Osteoblast (primary cell): ENCODE results near the gene SLC1A1. TPM values are rescaled to one million over a fixed set of nuclear protein-coding genes. Genes with fewer than 3 reads are reported as not detected.
A peak's percentile ranks its signal among the peaks of the same experiment; 100 is the strongest.

Experiments
- DNase-seq: peaks from one replicate; pipeline ENCODE4 v3.0.0; 2011; ENCODE audit warnings: low spot score, mixed read lengths; ENCODE audit not compliant: insufficient read length; ENCODE audit errors: missing footprints
- H2AFZ ChIP-seq: 2 replicates; pipeline ENCODE4 v1.6.0; 2011; ENCODE audit warnings: mild to moderate bottlenecking, low read length
- H3K27ac ChIP-seq: 2 replicates; pipeline ENCODE4 v1.5.1; 2011; ENCODE audit warnings: mild to moderate bottlenecking, low read depth, low read length, moderate library complexity
- H3K27me3 ChIP-seq: 2 replicates; pipeline ENCODE4 v1.6.0; 2012; ENCODE audit warnings: mild to moderate bottlenecking, control low read depth, inconsistent platforms, low read length, moderate library complexity; ENCODE audit not compliant: insufficient read depth
- H3K36me3 ChIP-seq: 2 replicates; pipeline ENCODE4 v1.5.1; 2011; ENCODE audit warnings: mild to moderate bottlenecking, low read length, control low read depth, moderate library complexity; ENCODE audit not compliant: insufficient read depth
- H3K4me1 ChIP-seq: 2 replicates; pipeline ENCODE4 v1.5.1; 2011; ENCODE audit warnings: mild to moderate bottlenecking, low read length, control low read depth, moderate library complexity; ENCODE audit not compliant: insufficient read depth
- H3K4me2 ChIP-seq: 2 replicates; pipeline ENCODE4 v1.6.0; 2011; ENCODE audit warnings: mild to moderate bottlenecking, low read length; ENCODE audit not compliant: insufficient read depth
- H3K4me3 ChIP-seq: fragments of 200-600 bp; sonication (generic); 3 replicates; pipeline ENCODE4 v1.5.1; 2012; ENCODE audit warnings: mild to moderate bottlenecking, low read length, inconsistent platforms; ENCODE audit not compliant: insufficient read depth
- H3K79me2 ChIP-seq: 2 replicates; pipeline ENCODE4 v1.6.0; 2012; ENCODE audit warnings: mild to moderate bottlenecking, low read length, control low read depth, inconsistent platforms; ENCODE audit not compliant: insufficient read depth
- H3K9me3 ChIP-seq: 2 replicates; pipeline ENCODE4 v1.5.1; 2011; ENCODE audit warnings: low read depth, low read length, control low read depth
- H4K20me1 ChIP-seq: 2 replicates; pipeline ENCODE4 v1.6.0; 2012; ENCODE audit warnings: mild to moderate bottlenecking, low read length, control low read depth; ENCODE audit not compliant: insufficient read depth
- total RNA-seq: library from RNA; depleted of rRNA; stranded (reverse); fragments of >200 nt; gene quantifications from 2 replicates; pipeline ENCODE4 v1.2.3, GENCODE V29; 2012
- TF ChIP-seq, protein P1 (sequence below): IDR thresholded peaks from 2 replicates; pipeline ENCODE4 v1.5.1; 2011; ENCODE audit warnings: mild to moderate bottlenecking, low read depth, low read length, moderate library complexity; ENCODE audit errors: extremely low read depth

SLC1A1 gene
- total RNA-seq, 1 donor: 25.7 TPM

DNA sequence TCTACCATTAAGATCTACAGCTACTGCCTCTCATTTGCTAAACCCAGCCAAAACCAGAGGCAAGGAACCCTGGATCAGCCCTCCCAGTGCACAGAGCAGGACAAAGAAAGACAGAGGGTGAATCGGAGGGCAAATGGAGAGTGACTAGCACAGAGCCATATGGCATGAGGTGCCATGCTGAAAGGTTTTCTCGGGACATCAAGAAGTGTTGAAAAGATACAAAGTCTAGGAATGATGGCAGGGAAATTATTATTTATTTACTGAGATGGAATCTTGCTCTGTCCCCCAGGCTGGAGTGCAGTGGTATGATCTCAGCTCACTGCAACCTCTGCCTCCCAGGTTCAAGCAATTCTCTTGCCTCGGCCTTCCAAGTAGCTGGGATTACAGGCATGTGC is 19.3 kb downstream of the SLC1A1 start:
- no peaks in the 10 kb centered on the region for H3K27me3 ChIP-seq
- TF ChIP-seq, protein P1, sequence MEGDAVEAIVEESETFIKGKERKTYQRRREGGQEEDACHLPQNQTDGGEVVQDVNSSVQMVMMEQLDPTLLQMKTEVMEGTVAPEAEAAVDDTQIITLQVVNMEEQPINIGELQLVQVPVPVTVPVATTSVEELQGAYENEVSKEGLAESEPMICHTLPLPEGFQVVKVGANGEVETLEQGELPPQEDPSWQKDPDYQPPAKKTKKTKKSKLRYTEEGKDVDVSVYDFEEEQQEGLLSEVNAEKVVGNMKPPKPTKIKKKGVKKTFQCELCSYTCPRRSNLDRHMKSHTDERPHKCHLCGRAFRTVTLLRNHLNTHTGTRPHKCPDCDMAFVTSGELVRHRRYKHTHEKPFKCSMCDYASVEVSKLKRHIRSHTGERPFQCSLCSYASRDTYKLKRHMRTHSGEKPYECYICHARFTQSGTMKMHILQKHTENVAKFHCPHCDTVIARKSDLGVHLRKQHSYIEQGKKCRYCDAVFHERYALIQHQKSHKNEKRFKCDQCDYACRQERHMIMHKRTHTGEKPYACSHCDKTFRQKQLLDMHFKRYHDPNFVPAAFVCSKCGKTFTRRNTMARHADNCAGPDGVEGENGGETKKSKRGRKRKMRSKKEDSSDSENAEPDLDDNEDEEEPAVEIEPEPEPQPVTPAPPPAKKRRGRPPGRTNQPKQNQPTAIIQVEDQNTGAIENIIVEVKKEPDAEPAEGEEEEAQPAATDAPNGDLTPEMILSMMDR: no peak
- no peaks in the 10 kb centered on the region for H3K79me2 ChIP-seq
- no peak for DNase-seq
- no peaks in the 10 kb centered on the region for H3K9me3 ChIP-seq
- H3K36me3 ChIP-seq: no peaks in the 10 kb centered on the region
- peak overlapping the region; percentile 55 for H2AFZ ChIP-seq
- no peak overlapping the region for H3K4me2 ChIP-seq
- H4K20me1 ChIP-seq: peaks cover 5% of the 10 kb centered on the region
- peak overlapping the region; percentile 92 for H3K27ac ChIP-seq
- no peak overlapping the region for H3K4me3 ChIP-seq
- H3K4me1 ChIP-seq: peaks cover 41% of the 10 kb centered on the region

DNA sequence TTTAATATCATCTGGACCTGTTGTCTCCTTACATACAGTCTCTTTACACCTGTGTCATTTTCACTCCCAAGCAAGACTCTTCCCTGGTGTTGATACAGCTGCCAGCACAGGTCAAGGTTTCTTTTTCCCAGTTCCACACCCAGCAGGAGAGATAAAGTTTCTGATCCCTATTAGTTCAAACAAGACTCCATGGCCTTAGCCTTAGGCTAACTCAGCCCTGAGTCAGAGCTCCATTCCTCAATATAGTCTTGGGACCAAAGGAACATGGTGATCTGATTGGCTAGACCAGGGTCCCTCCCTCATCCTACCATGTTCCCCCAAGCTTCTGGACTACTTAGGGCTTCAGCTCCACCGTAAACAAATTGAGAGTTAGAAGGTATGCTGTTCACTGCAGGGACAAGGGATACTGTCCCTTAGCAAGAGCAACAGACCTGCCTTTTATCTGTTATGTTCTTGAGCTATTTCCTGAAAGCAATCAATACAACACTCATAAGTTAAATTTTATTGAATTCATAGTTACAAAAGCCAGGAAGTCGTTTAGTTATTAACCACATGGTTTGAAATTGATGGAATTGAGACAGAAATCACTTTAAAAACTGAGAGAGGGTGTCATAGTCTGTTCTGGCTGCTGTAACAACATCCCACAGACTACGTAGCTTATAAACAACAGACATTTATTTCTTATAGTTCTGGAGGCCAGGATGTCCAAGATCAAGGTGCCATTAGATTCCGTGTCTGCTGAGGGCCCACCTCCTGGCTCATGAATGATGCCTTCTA is 20.5 kb downstream of the SLC1A1 start:
- H3K4me1 ChIP-seq: peaks cover 41% of the 10 kb centered on the region
- no peaks in the 10 kb centered on the region for H3K79me2 ChIP-seq

DNA sequence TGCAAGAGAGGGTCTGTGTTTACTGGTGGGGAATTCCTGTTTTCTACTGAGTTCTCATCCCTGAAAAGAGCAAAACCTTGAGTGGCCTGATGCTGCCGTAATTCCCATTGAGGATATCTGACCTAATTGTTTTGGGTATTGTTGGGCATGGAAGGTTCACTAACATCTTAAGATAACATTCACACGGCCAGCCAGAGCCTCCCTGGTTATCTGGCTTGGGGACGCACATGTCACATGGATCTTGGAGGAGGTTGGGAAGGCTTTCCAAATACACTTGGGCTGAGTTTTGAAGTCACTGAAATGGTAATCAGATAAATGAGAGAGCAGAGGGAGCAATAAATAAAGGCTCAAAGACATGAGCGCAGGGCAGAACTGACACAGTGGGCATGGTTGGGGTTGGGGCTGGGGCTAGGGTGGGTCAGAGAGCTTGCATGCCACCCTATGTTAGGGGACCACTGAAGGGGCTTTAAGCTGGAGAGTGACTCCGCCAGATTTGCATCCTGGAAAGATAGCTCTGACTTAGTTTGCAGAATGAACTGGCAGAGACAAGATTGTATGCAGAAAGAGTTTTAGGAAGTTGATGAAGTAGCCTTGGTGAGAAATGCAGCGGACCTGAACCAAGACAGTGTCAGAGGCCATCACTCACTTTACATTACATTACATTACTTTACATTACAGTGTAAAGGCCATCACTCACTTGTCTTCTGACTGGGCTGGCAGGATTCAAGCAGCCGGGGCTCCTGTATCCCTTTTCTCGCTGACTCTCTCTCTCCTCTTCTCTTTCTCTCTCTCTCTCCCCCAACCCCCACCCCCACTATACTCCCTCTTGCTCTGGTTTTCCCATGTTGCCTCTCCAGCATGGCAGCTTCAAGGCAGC is 24.2 kb downstream of the SLC1A1 start:
- no peak overlapping the region for H3K27ac ChIP-seq
- no peak overlapping the region for H3K4me3 ChIP-seq
- H3K9me3 ChIP-seq: no peaks in the 10 kb centered on the region
- H4K20me1 ChIP-seq: no peaks in the 10 kb centered on the region
- TF ChIP-seq, protein P1: no peak
- no peak overlapping the region for H3K4me2 ChIP-seq
- no peaks in the 10 kb centered on the region for H3K79me2 ChIP-seq
- peaks cover 15% of the 10 kb centered on the region for H3K4me1 ChIP-seq
- H3K36me3 ChIP-seq: no peaks in the 10 kb centered on the region
- H2AFZ ChIP-seq: no peak overlapping the region
- no peaks in the 10 kb centered on the region for H3K27me3 ChIP-seq
- DNase-seq: no peak

More for the DNA sequence above, 20.5 kb downstream of the SLC1A1 start:
- no peaks in the 10 kb centered on the region for H3K36me3 ChIP-seq
- H3K4me2 ChIP-seq: no peak overlapping the region
- no peak overlapping the region for H3K27ac ChIP-seq
- TF ChIP-seq, protein P1: no peak
- H3K27me3 ChIP-seq: no peaks in the 10 kb centered on the region
- H3K4me3 ChIP-seq: no peak overlapping the region
- H3K9me3 ChIP-seq: no peaks in the 10 kb centered on the region
- DNase-seq: peak; percentile 45
- peaks cover 5% of the 10 kb centered on the region for H4K20me1 ChIP-seq
- no peak overlapping the region for H2AFZ ChIP-seq

DNA sequence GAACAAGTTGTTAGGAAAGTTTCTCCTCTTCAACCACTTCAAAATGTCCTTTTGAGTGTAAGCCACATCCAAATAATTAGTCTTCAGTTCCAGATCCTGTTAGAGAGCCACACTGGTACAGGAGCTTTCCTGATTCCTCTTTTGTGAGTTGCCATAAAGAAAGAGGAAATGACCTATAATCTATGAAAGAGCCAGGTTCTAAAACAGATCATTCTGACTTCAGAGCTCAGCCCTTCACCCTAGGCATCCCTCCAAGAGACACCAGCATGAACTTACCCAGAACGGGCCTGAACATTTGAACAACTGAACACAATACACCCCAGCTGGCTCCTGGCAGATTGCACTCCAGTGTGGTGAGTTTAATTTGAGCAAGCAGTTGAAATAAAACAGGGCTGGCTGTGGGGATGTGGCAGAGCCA is 25.7 kb downstream of the SLC1A1 start:
- no peak overlapping the region for H3K4me3 ChIP-seq
- H3K9me3 ChIP-seq: no peaks in the 10 kb centered on the region
- no peaks in the 10 kb centered on the region for H3K79me2 ChIP-seq
- TF ChIP-seq, protein P1: no peak
- H3K27me3 ChIP-seq: no peaks in the 10 kb centered on the region
- H2AFZ ChIP-seq: peak overlapping the region; percentile 12
- H4K20me1 ChIP-seq: no peaks in the 10 kb centered on the region
- no peak for DNase-seq
- peak overlapping the region; percentile 33 for H3K27ac ChIP-seq
- H3K4me2 ChIP-seq: no peak overlapping the region
- no peaks in the 10 kb centered on the region for H3K36me3 ChIP-seq
- H3K4me1 ChIP-seq: peaks cover 4% of the 10 kb centered on the region
